H9 (cell line): Measurements from ENCODE around the gene KIAA1549. TPM values are rescaled to one million over a fixed set of nuclear protein-coding genes. Genes with fewer than 3 reads are reported as not detected.
A peak's percentile ranks its signal among the peaks of the same experiment; 100 is the strongest.

ENCODE experiments used
- DNase-seq: peaks from one replicate; pipeline ENCODE4 v3.0.0-alpha.2; 2017
- H2AFZ ChIP-seq: one replicate; pipeline ENCODE4 v1.6.1; 2013; ENCODE audit warnings: mild to moderate bottlenecking, low read length, control low read depth, moderate library complexity
- H2AK5ac ChIP-seq: 2 replicates; pipeline ENCODE4 v1.6.1; 2013; ENCODE audit warnings: low read length, control low read depth, mixed read lengths; ENCODE audit not compliant: insufficient read length
- H2BK120ac ChIP-seq: one replicate; pipeline ENCODE4 v1.6.1; 2013; ENCODE audit warnings: low read depth, mild to moderate bottlenecking, low read length, control low read depth, inconsistent platforms; ENCODE audit not compliant: poor library complexity, severe bottlenecking
- H2BK12ac ChIP-seq: 2 replicates; pipeline ENCODE4 v1.6.1; 2013; ENCODE audit warnings: low read length, control low read depth, mixed read lengths, low read depth; ENCODE audit not compliant: insufficient read length
- H2BK15ac ChIP-seq: 2 replicates; pipeline ENCODE4 v1.6.1; 2013; ENCODE audit warnings: low read depth, low read length, control low read depth
- H2BK20ac ChIP-seq: one replicate; pipeline ENCODE4 v1.6.1; 2013; ENCODE audit warnings: low read depth, mild to moderate bottlenecking, low read length, control low read depth, inconsistent platforms; ENCODE audit not compliant: poor library complexity, severe bottlenecking
- H2BK5ac ChIP-seq: 2 replicates; pipeline ENCODE4 v1.6.1; 2013; ENCODE audit warnings: low read length, control low read depth, mixed read lengths; ENCODE audit not compliant: insufficient read length
- H3K14ac ChIP-seq: 2 replicates; pipeline ENCODE4 v1.6.1; 2013; ENCODE audit warnings: low read length, control low read depth; ENCODE audit not compliant: insufficient read depth
- H3K18ac ChIP-seq: 2 replicates; pipeline ENCODE4 v1.6.1; 2013; ENCODE audit warnings: low read depth, mild to moderate bottlenecking, mixed read lengths, low read length, control low read depth; ENCODE audit not compliant: insufficient read length
- H3K23ac ChIP-seq: 2 replicates; pipeline ENCODE4 v1.6.1; 2013; ENCODE audit warnings: low read length, control low read depth, mixed read lengths, low read depth; ENCODE audit not compliant: insufficient read length
- H3K23me2 ChIP-seq: 2 replicates; pipeline ENCODE4 v1.6.1; 2013; ENCODE audit warnings: low read depth, mild to moderate bottlenecking, mixed read lengths, low read length, control low read depth; ENCODE audit not compliant: insufficient read length, poor library complexity, severe bottlenecking
- H3K27ac ChIP-seq: 2 replicates; pipeline ENCODE4 v1.5.1; 2013; ENCODE audit warnings: low read length, control low read depth, mixed read lengths, low read depth; ENCODE audit not compliant: insufficient read length
- H3K27me3 ChIP-seq: 2 replicates; pipeline ENCODE4 v1.6.1; 2013; ENCODE audit warnings: low read length, control low read depth, inconsistent platforms; ENCODE audit not compliant: insufficient read depth
- H3K4ac ChIP-seq: 2 replicates; pipeline ENCODE4 v1.6.1; 2013; ENCODE audit warnings: low read depth, mild to moderate bottlenecking, control low read depth, inconsistent platforms, low read length, moderate library complexity
- H3K4me1 ChIP-seq: 2 replicates; pipeline ENCODE4 v1.6.1; 2013; ENCODE audit warnings: low read length, control low read depth, inconsistent platforms; ENCODE audit not compliant: insufficient read depth
- H3K4me2 ChIP-seq: 2 replicates; pipeline ENCODE4 v1.6.1; 2013; ENCODE audit warnings: low read length, control low read depth, mixed read lengths; ENCODE audit not compliant: insufficient read length, insufficient read depth
- H3K56ac ChIP-seq: 2 replicates; pipeline ENCODE4 v1.6.1; 2013; ENCODE audit warnings: low read depth, mild to moderate bottlenecking, mixed read lengths, low read length, control low read depth; ENCODE audit not compliant: insufficient read length
- H3K79me1 ChIP-seq: 2 replicates; pipeline ENCODE4 v1.6.1; 2013; ENCODE audit warnings: low read depth, mild to moderate bottlenecking, moderate library complexity, low read length, control low read depth, inconsistent platforms; ENCODE audit not compliant: insufficient read depth, poor library complexity, severe bottlenecking
- H3K79me2 ChIP-seq: 2 replicates; pipeline ENCODE4 v1.6.1; 2013; ENCODE audit warnings: low read length, control low read depth, inconsistent platforms; ENCODE audit not compliant: insufficient read depth
- H3K9ac ChIP-seq: 2 replicates; pipeline ENCODE4 v1.6.1; 2013; ENCODE audit warnings: low read length, control low read depth, mixed read lengths; ENCODE audit not compliant: insufficient read length; ENCODE audit errors: extremely low read depth
- H3K9me3 ChIP-seq: one replicate; pipeline ENCODE4 v1.6.1; 2013; ENCODE audit warnings: low read depth, low read length, inconsistent platforms; ENCODE audit not compliant: control insufficient read depth
- H3T11ph ChIP-seq: one replicate; pipeline ENCODE4 v1.6.1; 2013; ENCODE audit warnings: mild to moderate bottlenecking, low read length, control low read depth, inconsistent platforms
- H4K20me1 ChIP-seq: one replicate; pipeline ENCODE4 v1.6.1; 2013; ENCODE audit not compliant: control insufficient read depth, insufficient read length, insufficient read depth
- H4K5ac ChIP-seq: 2 replicates; pipeline ENCODE4 v1.6.1; 2013; ENCODE audit warnings: low read depth, mild to moderate bottlenecking, mixed read lengths, low read length, control low read depth; ENCODE audit not compliant: insufficient read length
- H4K8ac ChIP-seq: replicated peaks from 2 replicates; pipeline ENCODE4 v1.6.1; 2013; ENCODE audit warnings: low read length, control low read depth, mixed read lengths, low read depth; ENCODE audit not compliant: insufficient read length
- H4K91ac ChIP-seq: 2 replicates; pipeline ENCODE4 v1.6.1; 2013; ENCODE audit warnings: low read depth, mild to moderate bottlenecking, moderate library complexity, mixed read lengths, low read length, control low read depth; ENCODE audit not compliant: insufficient read length
- H3K27ac Mint-ChIP-seq, 3 experiments: 2 replicates in 2 of 3; 3 replicates in 1 of 3; pipeline ENCODE4 v1.8.0; 2020 to 2021; ENCODE audit warnings: mixed read lengths in 3 of 3, mild to moderate bottlenecking in 1 of 3, moderate library complexity in 1 of 3
- H3K27me3 Mint-ChIP-seq: 2 replicates; pipeline ENCODE4 v1.8.0; 2021; ENCODE audit warnings: low read depth, mild to moderate bottlenecking, moderate library complexity, mixed read lengths
- H3K36me3 Mint-ChIP-seq, 3 experiments: 2 replicates in 2 of 3; 3 replicates in 1 of 3; pipeline ENCODE4 v1.8.0; 2020 to 2021; ENCODE audit warnings: low read depth in 3 of 3, mixed read lengths in 3 of 3; ENCODE audit not compliant: insufficient read depth in 1 of 3
- H3K4me1 Mint-ChIP-seq, 2 experiments: 2 replicates each; pipeline ENCODE4 v1.8.0; 2020; ENCODE audit warnings: mixed read lengths in 2 of 2
- H3K4me3 Mint-ChIP-seq, 2 experiments: 2 replicates in 1 of 2; 3 replicates in 1 of 2; pipeline ENCODE4 v1.8.0; 2020 to 2021; ENCODE audit warnings: mild to moderate bottlenecking in 2 of 2, mixed read lengths in 2 of 2, moderate library complexity in 1 of 2
- H3K9me3 Mint-ChIP-seq, 2 experiments: 2 replicates in 1 of 2; 3 replicates in 1 of 2; pipeline ENCODE4 v1.8.0; 2020; ENCODE audit warnings: mild to moderate bottlenecking in 2 of 2, mixed read lengths in 2 of 2, moderate library complexity in 1 of 2
- WGBS: extraction: QIAGEN DNeasy Blood & Tissue Kit; methylation state at CpG from one replicate; pipeline ENCODE4 v1.1.7; 2013; ENCODE audit warnings: missing lambda C conversion rate, low lambda C conversion rate, mixed read lengths; ENCODE audit not compliant: insufficient read length; ENCODE audit errors: extremely low coverage; 5-methylcytosine and 5-hydroxymethylcytosine counted together
- total RNA-seq: library from RNA; stranded (reverse); gene quantifications from 2 replicates; pipeline ENCODE4 v1.2.1, GENCODE V29; 2021
- TF ChIP-seq, protein P1 (sequence below): fragments of 200-600 bp; sonication (generic); conservative IDR thresholded peaks from 3 replicates; pipeline ENCODE4 v1.8.0; 2021; ENCODE audit warnings: antibody characterized with exemption, mild to moderate bottlenecking

Gene KIAA1549
- total RNA-seq, 1 experiment from 2014 or later, result 11.9 TPM

- H2BK20ac ChIP-seq, result no peak overlapping the region
- H2BK120ac ChIP-seq, result no peak overlapping the region
- no peak overlapping the region for H3K9ac ChIP-seq
- Mint-ChIP-seq H3K4me1 (peaks cover 6% of the 10 kb centered on the region in 2 experiments), H3K27ac (peak overlapping the region in 2 of 3 experiments; percentile 4 to 9; a peak in 2 of 7 replicates), H3K36me3 (peaks cover 13 to 42% (median 38%) of the 10 kb centered on the region in 3 experiments; a peak in 6 of 7 replicates), H3K27me3 (no peaks in the 10 kb centered on the region), H3K9me3 (no peaks in the 10 kb centered on the region), H3K4me3 (no peak overlapping the region)
- peaks cover 7% of the 10 kb centered on the region for H3K9me3 ChIP-seq
- no peak overlapping the region for H3T11ph ChIP-seq
- H2AK5ac ChIP-seq, result no peak overlapping the region
- no CpG with 5 or more reads among the region's 5 CpGs for WGBS
- no peak overlapping the region for H4K91ac ChIP-seq
- H4K5ac ChIP-seq, result no peak overlapping the region
- H4K20me1 ChIP-seq, result no peaks in the 10 kb centered on the region
- no peak overlapping the region for H4K8ac ChIP-seq
- no peaks in the 10 kb centered on the region for H3K27me3 ChIP-seq
- H3K27ac ChIP-seq, result no peak overlapping the region
- H3K4me2 ChIP-seq, result no peak overlapping the region
- H3K4me1 ChIP-seq, result no peaks in the 10 kb centered on the region
- no peak overlapping the region for H3K56ac ChIP-seq
- no peak overlapping the region for H2BK12ac ChIP-seq
- no peaks in the 10 kb centered on the region for H3K23me2 ChIP-seq
- H3K4ac ChIP-seq, result no peak overlapping the region
- H2BK5ac ChIP-seq, result no peak overlapping the region
- H3K18ac ChIP-seq, result no peak overlapping the region
- no peak for DNase-seq
- no peak overlapping the region for H3K23ac ChIP-seq
- 0 out of 2 replicates have a peak, but pooled peaks cover 2% of the 10 kb centered on the region for H3K79me2 ChIP-seq
- TF ChIP-seq, protein P1, sequence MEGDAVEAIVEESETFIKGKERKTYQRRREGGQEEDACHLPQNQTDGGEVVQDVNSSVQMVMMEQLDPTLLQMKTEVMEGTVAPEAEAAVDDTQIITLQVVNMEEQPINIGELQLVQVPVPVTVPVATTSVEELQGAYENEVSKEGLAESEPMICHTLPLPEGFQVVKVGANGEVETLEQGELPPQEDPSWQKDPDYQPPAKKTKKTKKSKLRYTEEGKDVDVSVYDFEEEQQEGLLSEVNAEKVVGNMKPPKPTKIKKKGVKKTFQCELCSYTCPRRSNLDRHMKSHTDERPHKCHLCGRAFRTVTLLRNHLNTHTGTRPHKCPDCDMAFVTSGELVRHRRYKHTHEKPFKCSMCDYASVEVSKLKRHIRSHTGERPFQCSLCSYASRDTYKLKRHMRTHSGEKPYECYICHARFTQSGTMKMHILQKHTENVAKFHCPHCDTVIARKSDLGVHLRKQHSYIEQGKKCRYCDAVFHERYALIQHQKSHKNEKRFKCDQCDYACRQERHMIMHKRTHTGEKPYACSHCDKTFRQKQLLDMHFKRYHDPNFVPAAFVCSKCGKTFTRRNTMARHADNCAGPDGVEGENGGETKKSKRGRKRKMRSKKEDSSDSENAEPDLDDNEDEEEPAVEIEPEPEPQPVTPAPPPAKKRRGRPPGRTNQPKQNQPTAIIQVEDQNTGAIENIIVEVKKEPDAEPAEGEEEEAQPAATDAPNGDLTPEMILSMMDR, result no peak
- no peak overlapping the region for H3K14ac ChIP-seq
- no peak overlapping the region for H2AFZ ChIP-seq
- no peak overlapping the region for H2BK15ac ChIP-seq
- no peaks in the 10 kb centered on the region for H3K79me1 ChIP-seq
These were observed 73.9 kb downstream of the KIAA1549 start for GRCh38 chr7:138907201-138907847.
